ENCODE data around the gene NOL3. TPM values are rescaled to one million over a fixed set of nuclear protein-coding genes. Genes with fewer than 3 reads are reported as not detected.

Gene NOL3
- total and polyA plus RNA-seq, 2 of the 4 experiments (the other 2 are of a cell fraction), result 6.1 to 17.2 TPM

- Histone ChIP-seq H3K9me1 (ENCODE audit: insufficient read depth, low read length) (peaks cover 4% of the 10 kb centered on the region; the same call in 1 of the 2 replicates), H2AFZ (replicated peaks; ENCODE audit: low read length, poor library complexity) (no peak overlapping the region), H3K56ac (ENCODE audit: extremely low read depth, insufficient read depth, low read length) (no peak overlapping the region), H3K36me3 (ENCODE audit: control insufficient read depth, insufficient read depth, low read length) (peaks cover 69% of the 10 kb centered on the region), H3K9ac (ENCODE audit: low read depth, low read length) (no peak overlapping the region), H2AK5ac (ENCODE audit: low read depth, low read length) (no peak overlapping the region), H3K4me3 (ENCODE audit: insufficient read depth, low read depth, low read length) (no peak overlapping the region), H3K18ac (ENCODE audit: low read depth, low read length) (no peak overlapping the region), H3K9me3 (ENCODE audit: control insufficient read depth, insufficient read depth, low read length) (no peaks in the 10 kb centered on the region), H2BK15ac (ENCODE audit: low read depth, low read length) (no peak overlapping the region), H4K91ac (ENCODE audit: insufficient read depth, low read depth, low read length) (no peak overlapping the region), H3K79me1 (ENCODE audit: low read depth in 1 of 2, low read length in 2 of 2) (peaks cover 0 to 1% of the 10 kb centered on the region in 2 experiments; a peak in 2 of 4 replicates), H2AK9ac (replicated peaks; ENCODE audit: low read depth, low read length, poor library complexity) (no peak overlapping the region), H3K4me2 (ENCODE audit: low read depth, low read length) (no peak overlapping the region), H3K4ac (ENCODE audit: low read depth, low read length) (no peak overlapping the region), H2BK120ac (ENCODE audit: low read depth, low read length) (no peak overlapping the region), H3K23ac (ENCODE audit: low read depth, low read length) (no peak overlapping the region), H2BK5ac (ENCODE audit: low read depth, low read length, poor library complexity, severe bottlenecking) (no peak overlapping the region), H4K5ac (ENCODE audit: low read depth, low read length) (no peak overlapping the region), H3K4me1 (ENCODE audit: control insufficient read depth, insufficient read depth, low read length) (no peaks in the 10 kb centered on the region), H4K8ac (ENCODE audit: low read depth in 2 of 2, low read length in 2 of 2) (no peak overlapping the region), H2BK20ac (ENCODE audit: low read depth, low read length) (no peak overlapping the region), H3K14ac (replicated peaks; ENCODE audit: low read depth, low read length) (no peak overlapping the region), H3K27me3 (ENCODE audit: control insufficient read depth, insufficient read depth, low read length) (no peaks in the 10 kb centered on the region), H3K27ac (ENCODE audit: insufficient read depth, low read length) (no peak overlapping the region), H4K20me1 (ENCODE audit: insufficient read depth, low read length) (no peaks in the 10 kb centered on the region; the same call in 1 of the 2 replicates)
- intact Hi-C loops (cut with micrococcal nuclease), result no loop called here
- dilution Hi-C loops (cut with HindIII; ENCODE audit: low sequenced_read_pairs, unreplicated experiment), result no loop called here
- no peak for ATAC-seq (ENCODE audit: low read depth)
- WGBS, 2 experiments (ENCODE audit: extremely low coverage in 2 of 2, insufficient read length in 1 of 2), result 100% methylated on average over 1 of the region's 9 CpGs; no CpG with 5 or more reads in 1 of the 2 experiments
- no TSS peak for BruUV-seq (replicated peaks)
- POLR2A ChIA-PET (ENCODE audit: unreplicated experiment), result no interaction called here
- DNase-seq, result no peak
- CTCF ChIA-PET, result no interaction called here
- no peak for TF ChIP-seq MAFK (IDR thresholded peaks at IDR 0.05; ENCODE audit: low read depth, low read length)
- TF ChIP-seq CHD1 (IDR thresholded peaks at IDR 0.05; ENCODE audit: low read depth, low read length), result no peak
- TF ChIP-seq USF2 (IDR thresholded peaks at IDR 0.05; ENCODE audit: low read depth, low read length), result no peak
- no peak for TF ChIP-seq MAZ (IDR thresholded peaks at IDR 0.05; ENCODE audit: borderline replicate concordance, low read depth, low read length)
- TF ChIP-seq BHLHE40 (IDR thresholded peaks at IDR 0.05; ENCODE audit: low read depth, low read length), result no peak
- no peak for TF ChIP-seq FOS (IDR thresholded peaks at IDR 0.05; ENCODE audit: low read depth, low read length)
- TF ChIP-seq SMC3 (IDR thresholded peaks at IDR 0.05; ENCODE audit: low read depth, low read length), result no peak
- no peak for TF ChIP-seq CTCF (conservative IDR thresholded peaks at IDR 0.05; ENCODE audit: low read depth, low read length)
- no peak for TF ChIP-seq NFE2L2 (IDR thresholded peaks at IDR 0.05; ENCODE audit: low read depth, low read length)
- no peak for TF ChIP-seq RAD21 (IDR thresholded peaks at IDR 0.05; ENCODE audit: low read length)
- no peak for TF ChIP-seq RFX5 (IDR thresholded peaks at IDR 0.05; ENCODE audit: low read depth, low read length)
- TF ChIP-seq POLR2A (IDR thresholded peaks at IDR 0.05; ENCODE audit: low read depth, low read length), result no peak
- TF ChIP-seq RCOR1 (IDR thresholded peaks at IDR 0.05; ENCODE audit: insufficient replicate concordance, low read length), result no peak
- TF ChIP-seq CEBPB (IDR thresholded peaks at IDR 0.05; ENCODE audit: low read depth, low read length), result no peak
- no peak for TF ChIP-seq ELK1 (IDR thresholded peaks at IDR 0.05; ENCODE audit: borderline replicate concordance, low read depth, low read length)
- TF ChIP-seq MXI1 (IDR thresholded peaks at IDR 0.05; ENCODE audit: borderline replicate concordance, low read depth, low read length), result no peak
- in situ Hi-C loops (cut with MboI; ENCODE audit: low sequenced_read_pairs), result no loop called here
These were observed 28.0 kb upstream of the NOL3 start for GRCh38 chr16:67142342-67142741.
